Osteocyte (in vitro differentiated cells): ENCODE data around the gene SH2D3A. TPM values are rescaled to one million over a fixed set of nuclear protein-coding genes. Genes with fewer than 3 reads are reported as not detected.

Source experiments
- DNase-seq: peaks from one replicate; pipeline ENCODE4 v3.0.0; 2021; ENCODE audit warnings: mixed read lengths; ENCODE audit not compliant: unreplicated experiment; ENCODE audit errors: extremely low spot score
- H3K27ac Mint-ChIP-seq: one replicate; pipeline ENCODE4 v1.8.0; 2021; ENCODE audit warnings: mild to moderate bottlenecking, mixed read lengths; ENCODE audit not compliant: unreplicated experiment
- H3K27me3 Mint-ChIP-seq: one replicate; pipeline ENCODE4 v1.8.0; 2021; ENCODE audit warnings: mixed read lengths; ENCODE audit not compliant: unreplicated experiment
- H3K36me3 Mint-ChIP-seq: one replicate; pipeline ENCODE4 v1.8.0; 2021; ENCODE audit warnings: mixed read lengths; ENCODE audit not compliant: unreplicated experiment
- H3K4me1 Mint-ChIP-seq: one replicate; pipeline ENCODE4 v1.8.0; 2021; ENCODE audit warnings: mixed read lengths; ENCODE audit not compliant: unreplicated experiment
- H3K4me3 Mint-ChIP-seq: one replicate; pipeline ENCODE4 v1.8.0; 2021; ENCODE audit warnings: mild to moderate bottlenecking, moderate library complexity, mixed read lengths; ENCODE audit not compliant: unreplicated experiment
- H3K9me3 Mint-ChIP-seq: one replicate; pipeline ENCODE4 v1.8.0; 2021; ENCODE audit warnings: mixed read lengths; ENCODE audit not compliant: unreplicated experiment
- total RNA-seq: library from RNA; stranded (reverse); gene quantifications from 2 replicates; pipeline ENCODE4 v1.2.1, GENCODE V29; 2021
- TF ChIP-seq, protein P1 (sequence below): fragments of 200-600 bp; sonication (generic); IDR thresholded peaks from 2 replicates; pipeline ENCODE4 v1.5.0; 2021; ENCODE audit warnings: antibody characterized with exemption, mild to moderate bottlenecking, moderate library complexity

Gene SH2D3A
- total RNA-seq, 1 donor from 2014 or later = not detected

GRCh38 chr19:6796278-6796677 is 29.0 kb upstream of the SH2D3A start:
- TF ChIP-seq, protein P1, sequence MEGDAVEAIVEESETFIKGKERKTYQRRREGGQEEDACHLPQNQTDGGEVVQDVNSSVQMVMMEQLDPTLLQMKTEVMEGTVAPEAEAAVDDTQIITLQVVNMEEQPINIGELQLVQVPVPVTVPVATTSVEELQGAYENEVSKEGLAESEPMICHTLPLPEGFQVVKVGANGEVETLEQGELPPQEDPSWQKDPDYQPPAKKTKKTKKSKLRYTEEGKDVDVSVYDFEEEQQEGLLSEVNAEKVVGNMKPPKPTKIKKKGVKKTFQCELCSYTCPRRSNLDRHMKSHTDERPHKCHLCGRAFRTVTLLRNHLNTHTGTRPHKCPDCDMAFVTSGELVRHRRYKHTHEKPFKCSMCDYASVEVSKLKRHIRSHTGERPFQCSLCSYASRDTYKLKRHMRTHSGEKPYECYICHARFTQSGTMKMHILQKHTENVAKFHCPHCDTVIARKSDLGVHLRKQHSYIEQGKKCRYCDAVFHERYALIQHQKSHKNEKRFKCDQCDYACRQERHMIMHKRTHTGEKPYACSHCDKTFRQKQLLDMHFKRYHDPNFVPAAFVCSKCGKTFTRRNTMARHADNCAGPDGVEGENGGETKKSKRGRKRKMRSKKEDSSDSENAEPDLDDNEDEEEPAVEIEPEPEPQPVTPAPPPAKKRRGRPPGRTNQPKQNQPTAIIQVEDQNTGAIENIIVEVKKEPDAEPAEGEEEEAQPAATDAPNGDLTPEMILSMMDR = no peak
- Mint-ChIP-seq H3K27me3 (no peaks in the 10 kb centered on the region), H3K4me3 (no peak overlapping the region), H3K9me3 (peaks cover 6% of the 10 kb centered on the region), H3K4me1 (peaks cover 4% of the 10 kb centered on the region), H3K27ac (no peak overlapping the region), H3K36me3 (no peaks in the 10 kb centered on the region)
- DNase-seq = no peak

GRCh38 chr19:6794686-6795431 is 27.6 kb upstream of the SH2D3A start:
- Mint-ChIP-seq H3K9me3 (peaks cover 6% of the 10 kb centered on the region), H3K27ac (no peak overlapping the region), H3K4me1 (no peaks in the 10 kb centered on the region), H3K27me3 (no peaks in the 10 kb centered on the region), H3K36me3 (no peaks in the 10 kb centered on the region), H3K4me3 (no peak overlapping the region)
- TF ChIP-seq, protein P1 = no peak
- DNase-seq = no peak

DNA sequence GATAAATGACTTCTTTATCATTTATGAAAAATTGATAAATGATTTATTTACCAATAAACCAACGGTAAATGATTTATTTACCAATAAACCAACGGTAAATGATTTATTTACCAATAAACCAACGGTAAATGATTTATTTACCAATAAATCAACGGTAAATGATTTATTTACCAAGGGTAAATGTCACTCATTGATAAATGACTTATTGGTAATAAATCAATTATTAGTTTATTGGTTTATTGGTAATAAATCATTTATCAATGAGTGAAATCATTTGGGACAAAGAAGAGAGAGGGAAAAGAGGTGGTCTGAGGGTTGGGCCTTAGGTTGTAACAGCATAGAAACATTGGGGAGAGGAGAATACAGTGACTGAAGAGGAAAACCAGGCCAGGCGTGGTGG is 26.7 kb upstream of the SH2D3A start:
- Mint-ChIP-seq H3K4me3 (no peak overlapping the region), H3K4me1 (no peaks in the 10 kb centered on the region), H3K27me3 (no peaks in the 10 kb centered on the region), H3K27ac (no peak overlapping the region), H3K36me3 (no peaks in the 10 kb centered on the region), H3K9me3 (peaks cover 6% of the 10 kb centered on the region)
- DNase-seq = no peak
- TF ChIP-seq, protein P1 = no peak

DNA sequence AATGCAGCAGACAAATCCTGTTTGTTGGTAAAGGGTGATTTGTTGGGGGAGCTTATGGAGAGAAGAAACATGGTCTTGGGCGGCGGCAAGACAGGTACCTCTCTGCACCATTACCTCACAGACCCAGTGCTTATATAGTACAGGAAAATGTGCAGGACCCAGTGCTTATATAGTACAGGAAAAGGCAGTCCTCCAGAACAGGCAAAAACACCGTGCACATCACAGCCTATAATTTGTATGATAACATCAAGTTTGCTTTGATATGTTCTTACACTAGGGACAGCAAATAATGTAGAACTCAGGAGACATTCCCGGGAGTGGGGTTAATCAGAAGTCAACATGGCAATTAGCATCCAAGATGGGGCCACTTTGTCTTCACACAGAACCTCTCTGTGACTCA is 26.2 kb upstream of the SH2D3A start:
- Mint-ChIP-seq H3K4me1 (no peaks in the 10 kb centered on the region), H3K4me3 (no peak overlapping the region), H3K27me3 (no peaks in the 10 kb centered on the region), H3K9me3 (peaks cover 6% of the 10 kb centered on the region), H3K27ac (no peak overlapping the region), H3K36me3 (no peaks in the 10 kb centered on the region)
- DNase-seq = no peak
- TF ChIP-seq, protein P1 = no peak

GRCh38 chr19:6791237-6791636 is 24.0 kb upstream of the SH2D3A start:
- Mint-ChIP-seq H3K27ac (no peak overlapping the region), H3K9me3 (peaks cover 6% of the 10 kb centered on the region), H3K36me3 (no peaks in the 10 kb centered on the region), H3K4me3 (no peak overlapping the region), H3K27me3 (no peaks in the 10 kb centered on the region), H3K4me1 (no peaks in the 10 kb centered on the region)
- TF ChIP-seq, protein P1 = no peak
- no peak for DNase-seq
